M059J (cell line): ENCODE data around the gene ABR. TPM values are rescaled to one million over a fixed set of nuclear protein-coding genes. Genes with fewer than 3 reads are reported as not detected.
"Not testable (repeated sequence)": the region's sequence is repeated elsewhere in the genome, so short reads cannot be mapped to it uniquely, and the experiment has no call there.

ENCODE experiments used
- DNase-seq: peaks from one replicate; pipeline ENCODE4 v3.0.0-alpha.2; 2012; ENCODE audit warnings: low read depth
- total RNA-seq: library from RNA; depleted of rRNA; stranded (reverse); fragments of >200 nt; shearing (Covaris generic); gene quantifications from 2 replicates; pipeline ENCODE4 v1.2.3, GENCODE V29; 2014

Gene ABR
- total RNA-seq, 1 experiment from 2014 or later, result 47.3 TPM

DNA sequence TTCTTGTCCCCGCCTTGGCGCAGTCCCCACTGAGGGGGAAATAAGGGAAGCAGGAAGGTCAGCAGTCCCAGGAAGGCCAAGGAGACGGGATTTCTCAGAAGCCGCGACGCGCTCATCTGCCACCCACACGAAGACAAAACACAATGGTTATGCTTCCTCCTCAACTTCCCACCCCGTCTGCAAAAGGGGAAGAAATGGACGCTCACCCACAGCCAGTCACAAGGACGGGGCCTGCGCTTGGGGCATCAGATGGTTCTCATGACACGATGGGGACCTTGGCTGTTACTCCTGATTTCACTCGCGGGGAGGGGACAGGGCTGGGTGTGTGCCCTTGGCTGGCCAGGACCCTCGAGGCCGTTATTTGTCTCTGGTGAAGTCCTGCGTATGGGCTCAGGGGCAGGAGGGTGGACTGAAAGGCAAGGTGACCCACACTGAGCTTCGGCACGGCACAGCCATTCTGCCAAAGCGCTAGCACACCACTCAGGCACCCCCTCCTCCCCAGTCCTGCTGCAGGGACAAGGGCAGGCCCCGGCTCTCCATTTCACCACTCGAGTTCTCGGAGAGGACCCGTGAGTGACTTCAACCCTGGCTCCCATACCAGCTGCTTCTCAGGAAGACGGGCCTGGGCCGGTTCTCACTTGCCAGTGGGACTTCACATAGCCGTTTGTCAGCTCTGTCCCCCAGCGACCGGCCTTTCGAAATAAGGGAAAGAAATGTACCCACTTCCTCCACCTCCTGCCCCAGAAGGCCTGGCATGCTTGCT lies 84.5 kb downstream of the ABR start:
- DNase-seq, result no peak

DNA sequence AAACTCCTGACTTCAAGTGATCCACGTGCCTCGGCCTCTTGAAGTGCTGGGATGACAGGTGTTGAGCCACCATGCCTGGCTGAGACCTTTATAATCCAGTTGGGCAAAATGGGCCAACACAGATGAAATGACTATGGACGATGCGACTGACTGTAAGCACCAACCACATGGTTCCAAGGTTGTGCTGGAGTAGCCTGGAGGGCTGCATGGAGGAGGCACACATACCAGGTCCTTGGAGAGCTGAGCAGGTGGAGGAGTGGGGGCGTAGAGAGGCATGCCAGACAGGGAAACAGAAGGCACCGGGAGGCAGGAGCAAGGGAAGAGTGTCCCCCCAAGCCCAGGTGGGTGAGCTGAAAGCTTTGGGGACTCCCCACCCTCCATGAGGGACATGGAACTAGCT lies 85.2 kb downstream of the ABR start:
- no peak for DNase-seq

DNA sequence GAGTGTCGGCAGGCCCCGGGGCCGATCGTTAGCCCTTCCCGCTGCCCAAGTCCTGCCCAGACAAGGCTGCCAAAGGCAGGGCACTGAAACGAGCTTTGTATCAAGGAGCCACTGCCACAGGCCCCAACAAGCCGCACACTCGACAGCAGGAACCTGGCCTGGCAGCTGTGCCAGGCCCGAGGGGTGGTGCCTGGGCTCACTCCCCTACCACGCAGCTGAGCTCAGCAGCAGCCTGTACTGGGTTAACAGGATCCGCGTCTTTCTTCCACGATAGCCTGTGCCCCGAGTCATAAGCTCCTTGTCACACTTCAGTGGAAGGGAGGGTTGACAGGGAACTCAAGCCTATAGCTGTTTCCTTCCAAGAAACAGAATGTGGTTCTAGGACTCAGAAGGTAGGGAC lies 87.9 kb downstream of the ABR start:
- no peak for DNase-seq

DNA sequence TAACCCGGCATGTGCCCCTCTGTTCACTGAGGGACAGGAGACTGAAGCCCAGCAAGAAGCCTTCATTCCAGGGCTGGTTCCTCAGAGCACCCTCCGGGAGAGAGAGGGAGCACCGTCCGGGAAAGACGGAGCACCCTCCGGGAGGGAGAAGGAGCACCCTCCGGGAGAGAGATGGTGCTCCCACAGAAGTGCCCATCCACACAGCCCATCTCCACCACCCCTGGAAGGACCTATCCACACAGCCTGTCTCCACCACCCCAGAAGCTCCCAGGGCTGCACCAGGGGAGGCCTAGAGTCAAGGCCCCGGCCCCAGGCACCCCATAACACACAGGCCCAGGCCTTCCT lies 88.6 kb downstream of the ABR start:
- no peak for DNase-seq

DNA sequence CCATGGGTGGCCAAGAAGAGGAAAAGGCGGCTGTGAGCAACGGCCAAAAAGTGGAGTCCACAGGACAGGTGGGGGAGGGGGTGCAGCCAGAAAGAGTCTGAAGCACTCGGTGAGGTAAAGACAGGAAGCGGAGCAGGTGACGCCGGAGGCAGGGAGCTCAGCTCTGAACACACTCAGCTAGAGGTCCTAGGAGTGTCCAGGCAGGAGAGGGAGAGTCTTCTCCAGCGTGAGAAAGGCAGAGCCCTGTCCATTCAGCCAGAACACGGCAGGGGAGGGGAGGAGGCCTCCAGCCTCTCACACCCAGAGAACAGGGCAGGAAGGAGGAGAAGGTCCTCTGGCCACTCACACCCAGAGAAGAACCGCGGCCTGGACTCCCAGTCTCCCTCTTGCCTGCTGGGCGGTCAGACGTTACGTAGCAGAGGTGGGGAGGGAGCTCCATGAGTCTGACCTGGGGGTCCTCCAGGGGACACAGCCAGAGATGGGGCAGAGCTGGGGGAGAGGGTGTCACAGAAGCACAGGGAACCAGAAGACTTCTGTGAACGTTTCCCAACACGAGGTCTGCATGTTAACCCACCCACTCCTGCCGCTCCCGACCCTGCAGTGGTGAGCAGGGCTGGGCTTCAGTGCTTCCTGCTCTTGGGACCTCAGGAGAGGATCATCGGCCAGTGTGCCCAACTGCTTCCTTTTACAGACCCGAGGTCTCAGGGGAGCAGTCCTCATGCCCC lies 89.2 kb downstream of the ABR start:
- no peak for DNase-seq

DNA sequence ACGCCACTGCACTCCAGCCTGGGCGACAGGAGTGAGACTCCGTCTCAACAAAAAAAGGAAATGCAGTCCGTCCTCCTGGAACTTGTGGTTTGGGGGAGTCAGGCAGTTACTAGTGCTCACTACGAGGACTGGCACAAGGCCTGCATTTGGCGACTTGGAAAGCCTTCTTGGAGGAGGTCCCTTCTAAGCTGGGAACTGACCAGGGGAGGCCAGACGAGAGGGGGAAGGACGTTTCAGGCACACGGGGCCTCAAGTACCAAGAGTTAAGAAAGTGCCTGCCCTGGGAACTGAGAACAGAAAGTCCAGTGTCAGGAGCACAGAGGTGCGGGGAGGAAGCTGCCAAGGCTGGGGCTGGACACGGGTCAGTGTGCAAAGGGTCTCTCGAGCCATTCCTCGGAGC lies 89.9 kb downstream of the ABR start:
- no peak for DNase-seq

DNA sequence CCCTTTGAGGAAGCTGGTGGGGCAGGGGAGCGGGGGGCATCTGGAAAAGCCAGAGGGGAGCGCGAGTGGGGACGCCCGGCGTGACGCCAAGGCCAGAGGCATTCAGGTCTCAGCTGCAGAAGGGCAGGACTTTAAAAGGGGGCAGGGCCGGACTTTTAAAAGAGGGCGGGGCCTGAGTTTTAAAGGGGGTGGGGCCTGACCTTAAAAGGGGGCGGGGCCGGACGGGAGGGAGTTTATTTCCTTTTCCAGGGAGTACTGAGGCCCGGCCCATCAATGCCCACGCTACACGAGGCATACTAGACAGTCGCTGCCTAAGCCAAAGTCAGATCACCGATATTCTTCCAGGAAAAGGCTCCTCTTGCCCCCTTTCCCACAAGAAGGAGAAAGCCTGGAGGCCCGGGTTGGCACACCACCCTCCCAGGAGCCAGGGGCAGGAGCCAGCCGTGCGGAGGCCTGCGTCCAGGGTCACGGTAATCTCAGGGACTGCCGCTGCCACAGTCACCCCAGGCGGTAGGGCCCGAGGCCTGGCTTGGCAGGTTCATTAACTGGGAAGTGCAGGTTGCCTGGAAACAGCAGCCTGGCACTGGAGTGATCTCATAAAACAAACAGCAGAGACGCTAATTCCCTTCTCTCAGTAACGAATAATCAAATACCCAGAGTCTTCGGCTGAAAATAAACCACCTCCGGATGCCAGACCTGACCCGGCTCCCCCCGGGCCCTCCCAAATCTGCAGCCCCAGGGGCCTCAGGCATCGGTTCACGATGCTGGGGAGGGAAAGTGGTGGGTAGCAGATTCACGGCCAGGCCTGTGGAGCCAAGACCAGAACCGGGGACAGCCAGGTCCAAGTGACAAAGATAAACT lies 92.2 kb downstream of the ABR start:
- DNase-seq, result peak; percentile 93

DNA sequence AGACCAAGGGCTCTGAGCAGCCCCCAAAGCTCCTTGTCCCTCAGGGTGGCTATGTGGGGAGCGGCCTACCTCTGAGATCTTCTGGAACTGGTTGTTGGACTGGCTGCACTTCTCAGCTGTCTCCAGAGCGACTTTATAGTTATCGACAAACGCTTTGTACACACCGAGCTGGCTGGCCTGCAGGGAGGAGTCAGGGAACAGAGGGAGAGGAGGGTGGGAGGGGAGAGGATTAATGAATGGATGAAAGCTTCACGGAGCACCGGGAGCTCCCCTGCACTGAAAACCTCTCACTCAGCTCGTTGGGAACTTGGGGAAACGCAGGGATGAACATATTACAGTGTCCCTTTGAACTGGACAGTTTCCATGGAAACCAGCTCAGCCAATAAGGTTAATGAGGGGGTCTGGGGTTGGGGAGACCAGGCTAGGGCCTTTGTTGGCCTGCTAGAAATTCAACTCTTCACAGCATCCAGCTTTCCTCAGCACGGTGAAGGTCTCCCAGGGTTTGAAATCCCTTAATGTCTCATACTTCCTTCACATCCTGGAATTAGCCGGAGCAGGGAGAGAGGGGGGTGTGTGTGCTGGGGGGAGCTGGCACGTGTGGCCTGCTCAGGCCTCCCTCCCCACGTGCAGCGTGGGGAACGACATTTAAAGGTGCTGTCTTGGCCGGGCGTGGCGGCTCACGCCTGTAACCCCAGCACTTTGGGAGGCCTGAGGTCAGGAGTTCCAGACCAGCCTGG lies 96.2 kb downstream of the ABR start:
- peak; percentile 41 for DNase-seq

DNA sequence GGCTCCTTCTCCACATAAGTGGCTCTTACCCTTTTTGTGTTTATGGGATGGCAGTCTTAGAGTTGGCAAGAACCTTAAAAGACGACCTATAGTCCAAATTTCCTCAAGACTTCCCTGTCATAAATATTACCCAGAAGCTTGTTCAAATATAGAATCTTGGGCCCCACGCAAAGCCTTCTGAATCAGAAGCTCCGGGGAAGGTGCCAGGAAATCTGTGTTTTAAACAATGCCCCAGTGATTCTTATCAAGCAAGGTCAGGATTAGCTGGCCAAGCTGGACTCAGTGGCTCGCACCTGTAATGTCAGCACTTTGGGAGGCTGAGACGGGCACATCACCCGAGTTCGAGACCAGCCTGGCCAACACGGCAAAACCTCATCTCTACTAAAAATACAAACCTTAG lies 97.2 kb downstream of the ABR start:
- peak; percentile 90 for DNase-seq

DNA sequence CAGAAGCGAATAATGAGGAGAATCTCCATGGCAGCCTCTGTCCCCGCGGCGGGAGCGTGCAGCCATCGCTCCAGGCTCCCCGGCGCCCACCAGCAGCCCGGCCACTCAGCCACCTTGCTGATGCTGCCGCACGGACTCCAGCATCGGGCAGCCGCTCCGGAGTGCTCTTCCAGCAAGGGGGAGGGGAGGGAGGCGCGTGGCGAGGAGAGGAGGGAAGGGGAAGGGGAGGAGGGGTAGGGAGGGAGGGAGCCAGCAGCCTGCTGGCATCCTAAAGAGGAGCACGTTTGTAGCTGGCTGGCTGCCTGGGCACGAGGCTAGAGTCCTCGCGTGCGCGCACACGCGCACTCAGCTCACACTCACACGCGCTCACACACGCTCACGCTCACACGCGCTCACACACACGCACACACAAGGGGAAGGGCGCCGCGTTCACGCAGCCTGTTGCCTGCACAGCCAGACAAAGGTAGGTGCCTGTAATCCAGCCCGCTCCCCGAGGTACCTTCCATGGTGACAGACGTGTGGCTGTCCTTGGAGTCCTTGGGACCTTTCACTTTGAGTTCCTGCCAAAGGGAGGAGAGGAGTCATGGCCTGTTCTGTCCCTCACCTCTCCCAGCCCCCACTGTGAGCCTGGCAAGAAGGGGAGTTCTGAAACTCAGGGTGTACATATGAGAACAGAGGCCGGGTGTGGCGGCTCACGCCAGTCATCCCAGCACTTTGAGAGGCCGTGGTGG lies 100.8 kb downstream of the ABR start:
- no peak for DNase-seq

DNA sequence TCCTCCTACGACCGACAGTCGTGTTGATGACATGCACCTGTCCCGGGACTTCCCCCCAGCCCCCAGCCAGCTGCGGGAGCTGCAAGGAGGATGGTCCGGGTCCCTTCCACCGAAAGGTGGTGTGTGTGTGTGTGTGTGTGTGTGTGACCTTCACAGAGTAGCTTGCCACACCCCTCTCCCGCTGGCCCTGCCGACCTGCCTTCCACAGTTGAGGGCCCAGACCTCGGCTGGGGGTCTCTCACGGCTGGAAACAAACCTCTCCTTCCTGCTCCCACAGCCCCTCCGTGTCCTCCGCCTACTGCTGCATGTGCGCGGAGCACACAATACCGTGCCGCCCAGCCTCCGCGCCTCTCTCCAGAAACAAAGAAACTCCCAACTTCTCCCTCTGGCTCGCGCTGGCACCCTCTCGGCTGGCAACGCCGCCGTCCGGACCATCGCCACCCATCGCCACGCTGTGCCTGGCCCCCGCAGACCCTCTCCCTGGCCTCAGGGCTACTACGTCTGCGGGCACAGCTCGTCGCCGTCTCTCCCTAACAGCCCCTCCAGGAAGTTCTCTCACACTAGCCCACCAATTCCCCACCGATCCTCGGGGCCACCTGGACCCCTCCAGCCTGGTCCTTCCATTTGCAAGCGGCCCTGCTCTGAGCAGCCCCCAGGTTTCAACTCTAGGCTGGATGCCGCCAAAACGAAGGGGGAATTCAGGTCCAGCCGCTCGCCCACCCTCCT lies 101.6 kb downstream of the ABR start:
- DNase-seq, result no peak

DNA sequence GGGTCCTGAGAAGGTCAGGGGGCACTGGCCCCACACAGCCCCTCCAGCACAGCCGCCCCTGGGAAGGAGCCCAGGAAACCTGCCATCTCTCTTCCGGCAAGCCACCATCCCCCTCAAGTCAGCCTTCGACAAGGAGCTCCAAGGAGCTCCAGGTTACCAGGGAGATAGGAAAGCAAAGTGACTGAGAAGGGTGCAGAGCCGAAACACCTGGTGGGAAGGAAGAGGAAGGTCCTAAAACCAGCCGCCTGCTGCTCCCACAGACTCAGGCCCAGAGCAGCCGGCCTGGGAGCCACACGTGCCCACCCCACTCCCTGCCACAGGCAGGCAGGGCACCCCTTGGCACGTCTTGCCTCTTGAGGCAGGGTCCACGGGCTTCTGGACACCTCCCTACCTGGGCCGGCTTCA lies 102.2 kb downstream of the ABR start:
- DNase-seq, result no peak

DNA sequence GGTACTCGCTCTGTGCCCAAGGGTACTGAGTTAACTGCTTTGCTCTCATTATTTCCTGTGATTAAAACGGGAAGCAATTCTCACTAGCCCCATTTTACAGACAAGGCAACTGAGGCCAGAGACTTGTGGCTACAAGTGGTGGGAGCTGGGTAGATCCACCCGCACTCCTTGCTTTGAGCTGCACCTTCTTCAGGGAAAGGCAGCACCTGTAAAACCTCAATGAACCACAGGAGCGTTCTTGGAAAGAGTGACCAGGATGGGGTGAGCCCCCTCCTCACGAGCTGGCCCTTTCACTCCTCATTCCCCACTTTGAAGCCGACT lies 102.8 kb downstream of the ABR start:
- DNase-seq, result no peak

DNA sequence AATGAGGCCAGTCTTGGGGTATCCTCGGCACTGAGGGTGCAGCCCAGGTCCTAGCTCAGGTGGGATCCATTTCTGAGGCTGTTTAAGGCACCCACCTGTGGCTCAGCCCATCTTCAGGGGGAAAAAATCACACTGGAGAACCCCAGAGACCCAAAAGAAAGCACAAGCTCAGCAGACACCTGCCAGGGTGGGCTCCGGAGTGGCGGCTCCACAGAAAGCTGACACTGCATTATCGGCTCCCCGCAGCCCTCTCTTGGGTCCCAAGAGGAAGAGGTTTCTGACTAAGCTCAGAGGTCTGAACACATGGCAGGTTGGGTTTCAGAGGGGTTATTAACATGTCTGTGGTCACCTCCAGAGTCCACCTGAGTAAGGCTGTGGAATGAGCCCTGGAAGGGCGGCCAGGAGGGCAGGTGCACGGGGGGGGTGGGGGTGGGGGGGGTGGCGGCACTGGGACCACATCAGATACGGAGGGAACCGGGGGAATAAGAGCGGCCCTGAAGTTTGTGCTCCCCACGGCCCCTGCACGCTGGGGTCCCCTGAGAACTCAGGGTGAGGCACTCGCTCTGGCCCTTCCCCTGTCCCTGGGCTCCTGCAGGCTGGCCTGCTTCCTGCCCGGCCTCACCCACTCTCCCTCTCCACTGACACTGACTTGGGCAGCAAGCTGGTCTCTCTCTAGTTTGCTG lies 103.3 kb downstream of the ABR start:
- DNase-seq, result no peak

DNA sequence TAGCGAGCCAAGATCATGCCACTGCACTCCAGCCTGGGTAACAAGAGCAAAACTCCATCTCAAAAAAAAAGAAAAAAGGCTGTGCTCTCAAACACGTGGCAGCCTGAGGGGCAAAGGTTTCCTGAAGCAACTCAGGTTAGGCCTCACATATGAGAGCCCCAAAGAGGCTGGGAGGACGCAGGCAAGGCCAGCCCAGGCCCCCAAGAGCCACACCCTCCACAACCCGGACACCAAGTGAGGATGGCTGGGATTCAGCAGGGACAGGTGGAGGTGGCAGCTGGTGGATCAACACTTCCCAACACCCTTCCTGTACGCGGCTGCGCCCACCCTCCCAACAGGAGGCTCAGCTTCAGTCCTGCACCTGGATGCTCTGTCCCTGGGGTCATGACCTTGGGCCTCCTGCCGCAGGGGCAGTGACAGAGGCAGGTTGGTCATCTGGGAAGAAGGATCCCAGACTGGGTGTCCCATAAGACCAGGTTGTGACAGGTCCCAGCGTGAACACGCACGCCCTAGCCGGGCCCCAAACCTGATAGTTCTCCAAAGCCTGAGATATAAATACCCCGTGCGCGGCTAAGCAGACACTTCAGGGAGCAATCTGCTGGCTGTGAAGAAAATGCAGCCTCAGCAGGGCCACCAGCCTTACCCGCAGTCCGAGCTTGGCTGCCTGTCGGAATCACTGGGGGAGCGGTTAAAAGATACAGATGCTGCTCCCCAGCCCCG lies 104.7 kb downstream of the ABR start:
- DNase-seq, result no peak

DNA sequence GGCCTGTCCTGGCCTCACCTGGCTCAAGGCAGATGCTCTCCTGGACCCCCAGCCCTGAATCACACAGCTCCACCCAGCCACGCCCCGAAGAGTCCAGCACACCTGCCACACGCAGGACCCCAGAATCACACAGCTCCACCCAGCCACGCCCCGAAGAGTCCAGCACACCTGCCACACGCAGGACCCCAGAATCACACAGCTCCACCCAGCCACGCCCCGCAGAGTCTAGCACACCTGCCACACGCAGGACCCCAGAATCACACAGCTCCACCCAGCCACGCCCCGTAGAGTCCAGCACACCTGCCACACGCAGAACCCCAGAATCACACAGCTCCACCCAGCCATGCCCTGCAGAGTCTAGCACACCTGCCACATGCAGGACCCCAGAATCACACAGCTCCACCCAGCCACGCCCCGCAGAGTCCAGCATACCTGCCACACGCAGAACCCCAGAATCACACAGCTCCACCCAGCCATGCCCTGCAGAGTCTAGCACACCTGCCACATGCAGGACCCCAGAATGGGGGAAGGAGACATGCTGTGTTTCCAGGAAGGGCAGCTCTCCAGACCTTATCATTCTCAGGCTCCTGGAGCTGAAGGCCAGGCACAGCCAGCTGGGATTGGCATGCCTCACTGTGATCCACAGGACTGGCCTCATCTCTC lies 105.7 kb downstream of the ABR start:
- DNase-seq, result not testable (repeated sequence)

DNA sequence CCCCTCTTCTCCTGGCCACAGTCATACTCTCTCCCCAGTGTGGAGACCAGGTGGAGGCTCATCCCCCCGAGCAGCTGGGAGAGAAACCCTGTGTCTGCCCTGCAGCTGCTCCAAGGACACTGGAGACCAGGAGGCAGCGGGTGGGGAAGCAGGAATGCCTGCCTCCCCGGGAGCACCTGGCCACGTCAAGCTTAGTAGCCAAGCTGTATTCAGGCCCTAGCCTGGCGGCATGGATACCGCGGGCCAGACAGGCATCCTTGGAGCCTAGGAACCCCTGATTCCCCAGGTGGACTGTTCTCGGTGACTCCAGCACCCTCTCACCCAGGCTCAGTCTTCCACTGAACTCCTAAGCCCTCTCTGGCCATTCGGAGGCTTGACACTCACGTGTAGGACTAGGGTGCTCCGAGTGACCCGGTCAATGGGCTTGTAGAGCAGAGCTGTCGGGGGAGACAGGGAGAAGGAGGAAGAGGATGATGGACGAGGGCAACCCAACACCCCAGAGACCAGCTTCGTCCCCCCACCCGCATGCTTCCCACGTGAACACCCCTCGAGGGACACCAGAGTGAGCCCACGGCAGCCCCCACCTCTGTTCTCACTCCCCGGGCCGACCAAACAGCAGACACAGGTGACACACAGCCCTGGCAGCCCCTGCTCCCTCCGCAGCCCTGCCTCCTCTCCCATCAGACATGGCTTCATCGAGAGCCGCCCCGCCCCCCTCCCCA lies 106.4 kb downstream of the ABR start:
- DNase-seq, result no peak

DNA sequence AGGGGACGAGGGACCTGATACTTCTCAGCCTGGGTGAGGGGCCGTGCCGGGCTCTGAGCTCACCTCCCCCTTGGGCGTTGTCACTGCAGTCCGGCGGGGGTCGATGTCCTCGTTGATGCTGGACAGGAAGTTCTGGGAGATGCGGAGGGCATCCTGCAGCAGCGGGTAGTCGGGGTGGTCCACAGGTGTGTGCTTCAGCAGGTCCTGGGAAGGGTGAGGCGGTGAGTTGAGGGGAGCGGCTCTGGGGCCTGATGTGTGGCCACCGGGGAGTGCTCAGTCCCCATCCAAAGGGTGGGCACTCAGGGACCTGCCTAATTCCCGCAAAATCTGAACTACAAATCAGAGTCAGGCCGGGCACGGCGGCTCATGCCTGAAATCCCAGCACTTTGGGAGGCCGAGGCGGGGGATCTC lies 107.2 kb downstream of the ABR start:
- DNase-seq, result no peak
